ENCODE measurements around the gene SAAL1.

DNA sequence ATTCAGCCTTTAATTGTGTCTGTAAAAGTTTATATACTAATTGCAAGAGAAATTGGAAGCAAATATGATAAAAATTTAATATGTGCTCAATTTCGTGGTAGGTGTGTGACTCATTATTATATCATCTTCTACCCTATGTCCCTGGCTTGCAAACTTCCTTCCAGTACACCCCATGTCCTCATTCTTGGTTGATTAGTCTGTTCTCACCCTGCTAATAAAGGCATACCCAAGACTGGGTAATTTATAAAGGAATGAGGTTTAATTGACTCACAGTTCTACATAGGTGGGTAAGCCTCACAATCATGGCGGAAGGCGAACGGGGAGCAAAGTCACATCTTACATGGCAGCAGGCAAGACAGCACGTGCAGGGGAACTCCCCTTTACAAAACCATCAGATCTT lies 38.4 kb upstream of the SAAL1 start:
- TF ChIP-seq, protein P1, sequence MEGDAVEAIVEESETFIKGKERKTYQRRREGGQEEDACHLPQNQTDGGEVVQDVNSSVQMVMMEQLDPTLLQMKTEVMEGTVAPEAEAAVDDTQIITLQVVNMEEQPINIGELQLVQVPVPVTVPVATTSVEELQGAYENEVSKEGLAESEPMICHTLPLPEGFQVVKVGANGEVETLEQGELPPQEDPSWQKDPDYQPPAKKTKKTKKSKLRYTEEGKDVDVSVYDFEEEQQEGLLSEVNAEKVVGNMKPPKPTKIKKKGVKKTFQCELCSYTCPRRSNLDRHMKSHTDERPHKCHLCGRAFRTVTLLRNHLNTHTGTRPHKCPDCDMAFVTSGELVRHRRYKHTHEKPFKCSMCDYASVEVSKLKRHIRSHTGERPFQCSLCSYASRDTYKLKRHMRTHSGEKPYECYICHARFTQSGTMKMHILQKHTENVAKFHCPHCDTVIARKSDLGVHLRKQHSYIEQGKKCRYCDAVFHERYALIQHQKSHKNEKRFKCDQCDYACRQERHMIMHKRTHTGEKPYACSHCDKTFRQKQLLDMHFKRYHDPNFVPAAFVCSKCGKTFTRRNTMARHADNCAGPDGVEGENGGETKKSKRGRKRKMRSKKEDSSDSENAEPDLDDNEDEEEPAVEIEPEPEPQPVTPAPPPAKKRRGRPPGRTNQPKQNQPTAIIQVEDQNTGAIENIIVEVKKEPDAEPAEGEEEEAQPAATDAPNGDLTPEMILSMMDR (IDR thresholded peaks at IDR 0.05) = no peak
- TF ChIP-seq POLR2A (IDR thresholded peaks at IDR 0.05) = no peak
